GM19452 (cell line): ENCODE results near the gene MICB.
"Not testable (repeated sequence)": the region's sequence is repeated elsewhere in the genome, so short reads cannot be mapped to it uniquely, and the experiment has no call there.

ENCODE experiments used
- ATAC-seq: cut with Tn5 transposase; IDR thresholded peaks from one replicate; pipeline ENCODE4 v1.9.1; 2021; ENCODE audit not compliant: unreplicated experiment

The MICB gene

GRCh38 chr6:31535538-31536324, 37.8 kb downstream of the MICB start:
- ATAC-seq, result no peak

DNA sequence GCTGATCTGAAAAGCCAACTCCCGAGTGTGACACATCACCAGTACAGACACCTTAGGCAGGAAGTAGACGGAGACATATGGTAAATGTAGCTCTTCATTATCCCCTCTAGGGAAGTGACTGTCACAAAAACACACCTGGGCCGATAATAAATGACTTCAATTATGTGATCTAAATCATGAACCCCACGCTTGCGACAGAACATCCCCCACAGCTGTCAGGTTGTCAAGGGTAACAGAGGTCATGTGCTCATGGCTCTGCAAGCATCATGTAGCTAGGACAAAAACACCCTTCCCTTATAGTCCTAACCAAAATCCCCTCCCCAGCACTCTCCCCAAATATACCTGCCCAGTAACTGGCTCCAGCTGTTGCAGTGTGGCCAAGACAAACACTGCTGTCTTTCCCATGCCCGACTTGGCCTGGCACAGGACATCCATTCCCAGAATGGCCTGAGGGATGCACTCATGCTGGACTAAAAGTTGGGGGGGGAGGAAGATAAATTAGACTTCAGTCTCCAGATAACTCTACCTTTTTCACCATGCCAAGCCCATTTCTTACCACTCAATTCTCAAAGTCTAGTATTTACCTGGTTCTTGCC, 41.0 kb downstream of the MICB start:
- no peak for ATAC-seq

- ATAC-seq, result no peak
These were observed 42.7 kb downstream of the MICB start for GRCh38 chr6:31540640-31541039.

- ATAC-seq, result no peak
These were observed 43.2 kb downstream of the MICB start for GRCh38 chr6:31541059-31541657.

DNA sequence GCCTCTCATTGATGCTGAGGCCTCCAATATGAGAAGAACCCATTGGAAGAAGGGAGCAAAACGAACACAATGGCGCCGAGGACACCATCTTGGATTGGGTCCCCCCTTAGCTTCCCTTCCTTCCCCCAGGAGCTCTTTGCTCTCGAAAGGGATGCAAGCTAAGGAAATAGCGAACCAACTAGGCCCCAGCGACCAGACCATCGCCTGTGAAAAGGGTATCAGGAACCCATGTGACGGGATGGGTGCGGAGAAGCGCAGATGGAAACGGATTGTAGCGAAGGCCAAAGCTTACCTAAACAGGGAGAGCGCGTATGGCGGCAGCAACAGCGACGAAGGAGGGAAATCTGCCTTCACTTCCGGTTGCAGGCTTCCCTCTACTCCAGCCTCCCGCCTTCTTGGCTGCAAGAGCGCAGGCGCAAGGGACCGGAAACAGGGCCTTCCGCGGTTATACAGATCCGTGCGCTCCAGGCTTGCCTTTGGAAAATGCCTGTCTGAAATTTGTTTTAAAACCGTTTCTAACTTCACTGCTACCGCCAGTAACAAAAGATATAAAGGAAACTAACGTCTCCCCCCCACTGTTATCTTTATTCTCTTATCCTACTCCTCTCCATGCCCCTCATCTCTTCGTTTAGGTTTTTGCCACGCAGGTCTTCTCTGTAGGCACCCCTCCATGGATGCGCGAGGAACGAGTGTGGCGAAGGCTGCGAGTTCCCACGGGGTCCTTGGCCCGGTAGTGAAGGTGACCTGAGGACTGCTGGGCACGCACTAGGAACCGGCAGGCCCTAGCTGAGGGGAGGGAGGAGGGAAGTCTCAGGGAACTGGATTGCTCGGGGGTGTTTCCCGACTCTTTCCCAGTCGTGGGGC, 43.9 kb downstream of the MICB start, which contains the start of gene DDX39B:
Gene DDX39B (minus strand): TSS at position 346 of the 864 bp plus-strand sequence. CDS start 1,471 bp downstream, outside the sequence.
- ATAC-seq, result peak; percentile 63

DNA sequence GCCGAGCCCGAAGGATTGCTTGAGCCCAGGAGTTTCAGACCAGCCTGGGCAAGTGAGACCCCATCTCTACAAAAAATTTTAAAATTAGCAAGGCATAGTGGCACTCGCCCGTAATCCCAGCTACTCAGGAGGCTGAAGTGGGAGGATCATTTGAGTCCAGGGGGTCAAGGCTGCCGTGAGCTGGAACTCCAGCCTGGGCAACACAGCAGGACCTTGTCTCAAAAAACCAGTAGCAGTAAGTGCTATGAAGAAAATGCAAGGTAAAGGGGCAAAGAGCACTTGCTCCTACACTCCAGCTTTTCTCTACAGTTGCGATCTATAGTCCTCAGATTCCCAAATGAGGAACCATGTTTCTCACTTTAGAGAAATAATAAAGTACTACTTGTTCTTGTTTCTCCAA, 45.7 kb downstream of the MICB start:
- no peak for ATAC-seq

DNA sequence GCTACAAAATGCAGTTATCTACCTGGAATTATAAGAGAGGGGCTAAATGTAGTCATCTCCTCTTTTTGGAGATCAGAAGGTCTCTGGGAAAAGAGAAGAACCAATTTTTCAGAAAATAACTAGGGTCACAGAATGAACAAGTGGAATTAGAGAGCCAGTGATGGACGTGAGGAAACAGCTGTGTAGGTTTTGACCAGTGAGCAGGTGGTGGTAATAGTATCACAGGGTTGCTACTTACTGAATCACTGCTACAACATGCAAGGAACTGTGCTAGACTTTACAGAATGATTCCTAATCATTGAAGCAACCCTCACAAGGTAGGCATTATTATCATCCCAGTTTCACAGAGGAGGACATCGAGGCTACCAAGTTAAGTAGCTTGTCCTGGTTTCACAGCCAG, 46.7 kb downstream of the MICB start:
- ATAC-seq, result no peak

DNA sequence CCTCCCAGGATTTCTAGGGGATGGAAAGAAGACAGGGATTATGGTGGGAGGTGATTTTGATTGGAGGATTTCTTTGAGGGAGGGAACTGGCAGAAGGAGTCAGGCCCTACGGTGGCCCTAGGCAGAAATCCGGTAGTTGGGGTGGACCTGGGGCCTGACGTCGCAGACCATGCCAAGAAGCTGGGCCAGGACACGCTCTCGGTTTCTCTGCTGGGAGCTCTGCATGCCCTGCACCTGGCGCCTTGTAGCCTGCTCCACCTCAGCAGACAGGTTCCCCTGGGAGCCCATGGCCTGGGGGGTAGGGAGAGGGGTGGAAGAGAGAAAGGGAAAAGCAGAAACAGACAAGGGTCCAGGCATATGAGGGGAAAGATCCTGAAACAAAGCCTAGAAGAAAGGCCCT, 47.3 kb downstream of the MICB start:
- no peak for ATAC-seq

DNA sequence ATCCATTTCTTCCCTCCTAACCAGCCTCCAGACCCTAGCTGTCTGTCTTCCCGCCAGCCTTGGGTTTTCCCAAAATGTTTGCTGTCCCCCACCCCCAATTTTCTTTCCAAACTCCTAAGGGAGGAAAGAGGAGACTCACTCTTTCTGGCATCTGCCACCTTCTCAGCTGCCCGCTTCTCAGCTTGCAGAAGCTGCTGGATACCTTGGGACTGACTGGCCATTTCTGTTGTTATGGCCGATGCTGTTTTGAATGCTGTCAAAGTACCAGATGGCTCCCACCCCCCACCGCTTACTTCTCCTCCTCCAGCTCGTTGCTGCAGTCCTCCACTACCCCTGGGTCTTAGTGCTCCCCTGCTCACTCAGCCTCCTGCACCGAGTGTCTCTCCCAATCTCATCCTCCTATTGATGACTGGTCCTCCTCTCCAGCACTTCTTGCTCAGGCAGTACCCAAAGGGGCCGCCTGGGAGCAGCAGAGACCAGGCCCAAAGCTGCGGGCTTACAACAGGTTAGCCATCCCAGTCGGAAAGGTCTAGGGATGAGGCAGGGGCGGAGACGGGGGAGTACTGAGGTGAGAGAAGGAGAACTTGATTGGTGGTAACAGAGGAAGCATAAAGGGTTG, 48.5 kb downstream of the MICB start, which contains the start of gene ATP6V1G2:
Gene ATP6V1G2 (minus strand): TSS at position 270 of the 619 bp plus-strand sequence. CDS start 49 bp downstream, at position 221.
- peak; percentile 49 for ATAC-seq

DNA sequence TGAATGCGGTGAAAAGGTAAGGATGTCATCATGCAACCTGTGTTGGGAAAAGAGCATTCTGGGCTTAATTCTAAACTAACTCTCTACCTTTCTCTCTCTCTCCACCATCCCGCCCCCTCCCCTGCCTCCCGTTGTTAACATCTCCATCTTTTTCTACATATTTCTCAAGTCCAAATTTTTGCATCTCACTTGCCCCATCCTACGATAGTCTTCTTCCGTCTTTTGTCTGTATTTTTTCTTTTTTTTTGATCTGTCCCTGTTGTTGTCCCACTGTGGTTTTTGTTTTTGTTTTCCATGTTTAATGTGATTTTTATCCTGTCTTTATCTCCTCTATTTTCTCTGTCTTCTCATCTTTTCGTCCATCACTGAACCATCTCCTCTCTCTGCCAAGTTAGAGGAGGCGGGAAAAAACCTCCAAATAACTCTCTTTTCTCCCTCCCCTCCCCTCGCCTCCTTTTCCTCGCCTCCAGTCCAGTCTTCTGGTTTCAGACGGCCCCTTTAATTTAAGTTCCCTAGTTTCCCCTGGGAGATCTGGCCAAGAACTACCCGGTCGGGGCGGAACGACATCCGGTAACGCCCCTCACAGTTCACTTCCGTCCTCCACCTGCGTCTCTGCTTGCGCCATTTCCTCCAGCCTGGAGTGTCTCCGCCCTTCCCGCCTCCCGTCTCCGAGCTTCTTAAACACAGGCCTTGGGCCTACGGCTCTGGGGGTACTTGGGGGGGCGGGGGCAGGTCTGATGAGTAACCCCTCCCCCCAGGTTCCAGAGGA, 49.2 kb downstream of the MICB start, which contains the start of gene NFKBIL1:
Gene NFKBIL1 (plus strand): TSS at position 651 of the 769 bp plus-strand sequence. CDS start 87 bp downstream, at position 738.
- ATAC-seq, result peak; percentile 50

- no peak for ATAC-seq
These were observed 50.0 kb downstream of the MICB start for GRCh38 chr6:31547727-31548543.

DNA sequence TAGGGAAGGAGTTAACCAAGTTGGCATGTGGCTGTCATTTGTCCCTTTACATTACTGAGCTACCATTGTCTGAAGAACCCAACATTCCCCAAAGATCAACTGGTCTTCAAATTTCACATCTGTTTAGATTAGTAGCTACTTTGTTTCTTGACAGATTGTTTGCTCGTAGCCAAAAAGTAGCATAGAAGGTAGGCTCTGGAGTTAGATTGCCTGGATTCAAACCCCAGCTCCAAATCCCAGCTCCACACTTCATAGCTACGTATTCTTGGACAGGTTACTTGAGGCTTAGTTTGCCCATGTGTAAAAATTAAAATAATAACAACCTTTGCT, 50.6 kb downstream of the MICB start:
- ATAC-seq, result no peak

GRCh38 chr6:31551371-31551770, 53.4 kb downstream of the MICB start:
- not testable (repeated sequence) for ATAC-seq

DNA sequence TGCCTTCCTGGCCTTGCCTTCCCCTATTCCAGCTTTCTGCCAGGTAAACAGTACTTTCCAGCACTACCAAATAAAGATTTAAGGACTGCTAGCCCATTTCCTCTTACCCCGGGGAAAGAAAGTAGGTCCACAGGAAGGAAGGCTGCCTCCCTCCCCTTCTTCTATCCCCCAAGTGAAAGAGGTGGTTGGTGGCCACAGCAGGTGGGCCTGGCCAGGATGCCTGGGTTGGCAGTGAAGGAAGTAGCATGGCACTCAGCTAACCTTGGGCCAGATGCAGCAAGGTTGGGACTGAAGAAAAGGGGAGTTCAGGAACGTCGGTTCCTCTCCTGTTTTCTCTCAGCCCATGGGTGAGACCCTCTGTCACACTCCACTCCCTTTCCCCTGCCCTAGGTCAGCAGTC, 58.4 kb downstream of the MICB start:
- no peak for ATAC-seq

GRCh38 chr6:31557443-31558317, 59.7 kb downstream of the MICB start:
- ATAC-seq, result no peak

DNA sequence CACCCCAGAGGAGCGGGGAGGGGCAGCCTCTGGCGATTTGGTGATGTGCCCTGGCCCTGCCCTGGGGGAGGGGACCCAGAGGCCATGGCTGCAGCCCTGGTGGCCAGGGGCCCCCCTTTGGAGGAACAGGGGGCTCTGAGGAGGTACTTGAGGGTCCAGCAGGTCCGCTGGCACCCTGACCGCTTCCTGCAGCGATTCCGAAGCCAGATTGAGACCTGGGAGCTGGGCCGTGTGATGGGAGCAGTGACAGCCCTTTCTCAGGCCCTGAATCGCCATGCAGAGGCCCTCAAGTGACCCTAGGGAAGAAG, 60.3 kb downstream of the MICB start:
- ATAC-seq, result no peak

GRCh38 chr6:31558631-31559500, 60.9 kb downstream of the MICB start:
- no peak for ATAC-seq
